ENCODE data around the gene AKAP13.

DNA sequence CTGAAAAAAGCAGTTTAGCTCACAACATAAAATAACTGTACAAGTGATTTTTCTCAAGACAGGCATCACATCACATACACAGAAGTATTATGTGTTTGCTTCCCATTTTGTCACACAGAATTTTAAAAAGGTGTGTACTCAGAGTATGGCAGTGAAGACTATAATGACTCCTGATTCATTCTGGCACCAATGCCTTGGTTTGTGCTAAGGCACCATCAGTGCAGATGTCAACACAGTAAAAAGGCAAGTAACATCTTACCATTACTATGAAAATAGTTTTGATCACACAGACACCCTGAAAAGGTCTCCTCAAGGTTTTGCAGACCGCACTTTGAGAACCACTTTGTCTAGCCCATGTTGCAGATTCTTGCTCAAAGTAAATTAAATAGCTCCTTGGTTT lies 222.8 kb downstream of the AKAP13 start:
- TF ChIP-seq, protein P1, sequence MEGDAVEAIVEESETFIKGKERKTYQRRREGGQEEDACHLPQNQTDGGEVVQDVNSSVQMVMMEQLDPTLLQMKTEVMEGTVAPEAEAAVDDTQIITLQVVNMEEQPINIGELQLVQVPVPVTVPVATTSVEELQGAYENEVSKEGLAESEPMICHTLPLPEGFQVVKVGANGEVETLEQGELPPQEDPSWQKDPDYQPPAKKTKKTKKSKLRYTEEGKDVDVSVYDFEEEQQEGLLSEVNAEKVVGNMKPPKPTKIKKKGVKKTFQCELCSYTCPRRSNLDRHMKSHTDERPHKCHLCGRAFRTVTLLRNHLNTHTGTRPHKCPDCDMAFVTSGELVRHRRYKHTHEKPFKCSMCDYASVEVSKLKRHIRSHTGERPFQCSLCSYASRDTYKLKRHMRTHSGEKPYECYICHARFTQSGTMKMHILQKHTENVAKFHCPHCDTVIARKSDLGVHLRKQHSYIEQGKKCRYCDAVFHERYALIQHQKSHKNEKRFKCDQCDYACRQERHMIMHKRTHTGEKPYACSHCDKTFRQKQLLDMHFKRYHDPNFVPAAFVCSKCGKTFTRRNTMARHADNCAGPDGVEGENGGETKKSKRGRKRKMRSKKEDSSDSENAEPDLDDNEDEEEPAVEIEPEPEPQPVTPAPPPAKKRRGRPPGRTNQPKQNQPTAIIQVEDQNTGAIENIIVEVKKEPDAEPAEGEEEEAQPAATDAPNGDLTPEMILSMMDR (IDR thresholded peaks at IDR 0.05): no peak
- TF ChIP-seq POLR2A (IDR thresholded peaks at IDR 0.05): no peak
